Mesodermal cell (in vitro differentiated cells): ENCODE results near the gene SNRPF. TPM values are rescaled to one million over a fixed set of nuclear protein-coding genes. Genes with fewer than 3 reads are reported as not detected.
"Not testable (repeated sequence)": the region's sequence is repeated elsewhere in the genome, so short reads cannot be mapped to it uniquely, and the experiment has no call there.

ENCODE experiments used
- H3K27ac ChIP-seq: 2 replicates; pipeline ENCODE4 v1.7.0; 2013; ENCODE audit warnings: mild to moderate bottlenecking, low read depth, low read length, moderate library complexity; ENCODE audit not compliant: severe bottlenecking
- H3K36me3 ChIP-seq: 2 replicates; pipeline ENCODE4 v1.7.1; 2013; ENCODE audit warnings: mild to moderate bottlenecking, low read length, moderate library complexity; ENCODE audit not compliant: control insufficient read depth, insufficient read depth
- H3K4me1 ChIP-seq: one replicate; pipeline ENCODE4 v1.7.1; 2013; ENCODE audit warnings: mild to moderate bottlenecking, low read length; ENCODE audit not compliant: insufficient read depth, control insufficient read depth, poor library complexity, severe bottlenecking
- H3K4me3 ChIP-seq: 2 replicates; pipeline ENCODE4 v1.7.0; 2013; ENCODE audit warnings: low read length, control low read depth, mild to moderate bottlenecking; ENCODE audit not compliant: insufficient read depth, poor library complexity, severe bottlenecking; ENCODE audit errors: extremely low read depth
- H3K9me3 ChIP-seq: 2 replicates; pipeline ENCODE4 v1.7.1; 2013; ENCODE audit warnings: mild to moderate bottlenecking, low read length, moderate library complexity; ENCODE audit not compliant: control insufficient read depth
- WGBS, 2 experiments: methylation state at CpG; one replicate each; pipeline ENCODE4 v1.1.5; 2013; ENCODE audit warnings: missing lambda C conversion rate in 2 of 2; ENCODE audit not compliant: insufficient coverage in 2 of 2; 5-methylcytosine and 5-hydroxymethylcytosine counted together
- polyA plus RNA-seq, 2 experiments: library from polyadenylated mRNA; stranded (reverse); fragments of 50-300 nt; gene quantifications; one replicate each; pipeline ENCODE4 v1.2.3, GENCODE V29; 2013

The SNRPF gene
- 99.0 TPM for polyA plus RNA-seq (2013, experiment 1 of 2)
- 88.1 TPM for polyA plus RNA-seq (2013, experiment 2 of 2)

- H3K27ac ChIP-seq = peak within 1 kb of the TSS; percentile 68
- H3K9me3 ChIP-seq = peaks cover 13% of the 10 kb centered on the region
- H3K4me3 ChIP-seq = peak within 1 kb of the TSS; percentile 87
- WGBS, 2 experiments = 4% methylated on average over 40 to 41 of the region's 54 CpGs
- peaks cover 6% of the 10 kb centered on the region for H3K4me1 ChIP-seq
- peaks cover 36% of the 10 kb centered on the region for H3K36me3 ChIP-seq
Measured at GRCh38 chr12:95858451-95859343, at the start of gene SNRPF. TSS of gene SNRPF (plus strand) at chr12:95858952. CDS start at chr12:95859074, 122 bp downstream.

DNA sequence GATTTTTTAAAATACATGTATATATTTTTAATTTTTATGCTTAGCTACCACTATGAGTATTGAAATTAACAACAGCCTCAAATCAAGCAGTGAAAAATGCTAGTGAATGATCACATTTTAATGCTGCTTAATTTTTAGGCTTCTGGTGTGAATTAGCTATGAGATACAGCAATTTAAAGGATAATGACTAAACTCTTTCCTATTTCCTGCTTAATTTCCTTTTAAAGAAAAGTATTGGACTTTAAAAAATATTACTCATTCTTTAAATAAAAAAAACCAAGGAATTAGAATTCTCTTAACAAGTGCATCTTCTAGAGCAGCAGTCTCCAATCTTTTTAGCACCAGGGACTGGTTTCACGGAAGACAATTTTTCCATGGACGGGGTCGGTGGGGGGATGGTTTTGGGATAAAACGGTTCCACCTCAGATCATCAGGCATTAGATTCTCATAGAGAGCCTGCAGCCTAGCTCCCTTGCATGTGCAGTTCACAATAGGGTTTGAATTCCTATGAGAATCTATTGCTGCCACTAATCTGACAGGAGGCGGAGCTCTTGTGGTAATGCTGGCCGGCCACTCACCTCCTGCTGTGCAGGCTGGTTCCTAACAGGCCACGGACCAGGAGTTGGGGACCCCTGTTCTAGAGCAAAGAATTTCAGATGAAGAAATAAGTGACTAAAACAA is 49.6 kb upstream of the SNRPF start:
- H3K4me1 ChIP-seq = peaks cover 4% of the 10 kb centered on the region
- no peak overlapping the region for H3K4me3 ChIP-seq
- H3K36me3 ChIP-seq = no peaks in the 10 kb centered on the region
- H3K9me3 ChIP-seq = peaks cover 6% of the 10 kb centered on the region
- no peak overlapping the region for H3K27ac ChIP-seq
- 72 to 100% methylated on average over 2 to 5 of the region's 7 CpGs for WGBS, 2 experiments

GRCh38 chr12:95810411-95810810 is 48.3 kb upstream of the SNRPF start:
- H3K27ac ChIP-seq = no peak overlapping the region
- no peak overlapping the region for H3K4me3 ChIP-seq
- WGBS, 2 experiments = no CpG with 5 or more reads among the region's 2 CpGs
- peaks cover 6% of the 10 kb centered on the region for H3K9me3 ChIP-seq
- H3K36me3 ChIP-seq = no peaks in the 10 kb centered on the region
- H3K4me1 ChIP-seq = peaks cover 4% of the 10 kb centered on the region

DNA sequence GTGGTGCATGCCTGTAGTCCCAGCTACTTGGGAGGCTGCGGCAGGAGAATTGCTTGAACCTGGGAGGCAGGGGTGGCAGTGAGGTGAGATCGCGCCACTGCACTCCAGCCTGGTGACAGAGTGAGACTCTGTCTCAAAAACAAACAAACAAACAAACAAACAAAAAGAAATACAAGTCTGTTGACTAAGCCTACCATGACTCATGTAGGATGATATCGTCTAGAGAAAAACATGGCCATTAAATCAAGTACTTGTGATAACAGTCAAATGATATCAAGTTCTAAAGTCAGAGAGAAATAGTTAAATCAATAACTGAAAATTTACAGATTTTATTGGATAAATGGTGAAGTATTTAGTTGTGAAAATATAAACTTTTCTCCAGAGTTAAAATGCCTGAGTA is 46.6 kb upstream of the SNRPF start:
- H3K27ac ChIP-seq, H3K4me3 ChIP-seq, H3K9me3 ChIP-seq, H3K4me1 ChIP-seq, H3K36me3 ChIP-seq: not testable (repeated sequence)
- WGBS, 2 experiments = no CpG with 5 or more reads among the region's 4 CpGs

DNA sequence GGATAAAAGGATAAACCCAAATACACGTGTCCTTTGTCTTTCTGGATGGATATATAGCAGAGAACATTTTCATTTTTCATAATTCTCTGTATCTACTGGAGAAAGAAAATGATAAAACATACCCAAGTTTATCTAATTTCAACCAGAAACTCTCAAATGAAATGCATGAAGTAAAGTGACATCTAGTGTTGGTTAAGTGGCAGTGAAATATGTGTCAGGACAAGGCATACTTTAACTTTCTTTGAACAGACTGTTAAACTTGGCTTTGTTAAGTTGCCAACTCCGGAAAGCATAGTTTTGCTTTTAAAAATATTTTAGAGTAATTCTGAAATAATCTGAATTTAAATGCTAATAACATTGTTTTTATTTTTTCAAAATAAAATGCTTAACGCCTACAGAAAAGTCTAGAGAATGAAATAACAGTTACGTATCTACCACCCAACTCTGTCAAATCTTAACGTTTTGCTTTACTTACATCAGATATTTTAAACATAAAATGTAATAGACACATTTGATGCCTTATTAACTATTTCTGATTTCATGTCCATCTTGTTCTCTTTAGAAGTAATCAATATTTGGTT is 43.0 kb upstream of the SNRPF start:
- Histone ChIP-seq H3K36me3 (no peaks in the 10 kb centered on the region), H3K27ac (no peak overlapping the region), H3K4me3 (no peak overlapping the region), H3K9me3 (no peaks in the 10 kb centered on the region), H3K4me1 (no peaks in the 10 kb centered on the region)
- WGBS, 2 experiments = 100% methylated on average over 2 of the region's 5 CpGs; no CpG with 5 or more reads in 1 of the 2 experiments

- Histone ChIP-seq H3K4me1 (no peaks in the 10 kb centered on the region), H3K36me3 (no peaks in the 10 kb centered on the region), H3K4me3 (no peak overlapping the region), H3K27ac (no peak overlapping the region), H3K9me3 (no peaks in the 10 kb centered on the region)
- WGBS, 2 experiments = 0% methylated on average over 1 of the region's 1 CpG; no CpG with 5 or more reads in 1 of the 2 experiments
Measured at GRCh38 chr12:95820096-95820703, 38.6 kb upstream of the SNRPF start.

- Histone ChIP-seq H3K4me1 (no peaks in the 10 kb centered on the region), H3K36me3 (no peaks in the 10 kb centered on the region), H3K27ac (no peak overlapping the region), H3K4me3 (no peak overlapping the region), H3K9me3 (no peaks in the 10 kb centered on the region)
Measured at GRCh38 chr12:95829395-95829794, 29.4 kb upstream of the SNRPF start.

GRCh38 chr12:95830335-95831089 is 28.2 kb upstream of the SNRPF start:
- H3K4me1 ChIP-seq = no peaks in the 10 kb centered on the region
- no peak overlapping the region for H3K27ac ChIP-seq
- H3K9me3 ChIP-seq = no peaks in the 10 kb centered on the region
- H3K36me3 ChIP-seq = no peaks in the 10 kb centered on the region
- 73 to 88% methylated on average over 1 of the region's 2 CpGs for WGBS, 2 experiments
- no peak overlapping the region for H3K4me3 ChIP-seq

DNA sequence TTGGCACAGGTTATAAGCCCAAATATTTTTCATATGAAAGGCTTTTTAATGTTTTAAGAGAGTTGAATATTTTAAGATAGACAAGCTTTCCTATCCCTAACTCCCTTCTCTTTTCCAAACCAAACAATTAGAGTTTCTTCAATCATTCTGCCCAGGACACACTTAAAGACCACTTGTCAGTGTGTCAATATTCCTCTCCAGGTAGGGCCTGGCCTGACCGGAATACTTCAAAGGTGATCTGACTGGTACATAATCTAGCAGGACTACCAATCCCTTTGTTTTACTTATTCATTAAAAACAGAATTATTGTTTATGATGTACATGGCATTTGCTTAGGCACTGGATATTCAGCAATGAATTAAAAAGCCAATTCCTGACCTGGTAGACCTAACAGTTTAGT is 24.2 kb upstream of the SNRPF start:
- no peaks in the 10 kb centered on the region for H3K36me3 ChIP-seq
- H3K4me1 ChIP-seq = no peaks in the 10 kb centered on the region
- no CpG with 5 or more reads among the region's 1 CpG for WGBS, 2 experiments
- H3K4me3 ChIP-seq = no peak overlapping the region
- H3K9me3 ChIP-seq = no peaks in the 10 kb centered on the region
- no peak overlapping the region for H3K27ac ChIP-seq

- Histone ChIP-seq H3K4me1 (no peaks in the 10 kb centered on the region), H3K27ac (no peak overlapping the region), H3K4me3 (no peak overlapping the region), H3K9me3 (no peaks in the 10 kb centered on the region), H3K36me3 (no peaks in the 10 kb centered on the region)
- 83 to 100% methylated on average over 2 of the region's 3 CpGs for WGBS, 2 experiments
Measured at GRCh38 chr12:95836185-95836609, 22.6 kb upstream of the SNRPF start.
